Activated CD4-positive, alpha-beta T cell treated with anti-CD3 and anti-CD28 coated beads for 1 hour (primary cell): ENCODE data around the gene PREX1.

Experiments
- DNase-seq: peaks from one replicate; pipeline ENCODE4 v3.0.0-alpha.2; 2020

The PREX1 gene

DNA sequence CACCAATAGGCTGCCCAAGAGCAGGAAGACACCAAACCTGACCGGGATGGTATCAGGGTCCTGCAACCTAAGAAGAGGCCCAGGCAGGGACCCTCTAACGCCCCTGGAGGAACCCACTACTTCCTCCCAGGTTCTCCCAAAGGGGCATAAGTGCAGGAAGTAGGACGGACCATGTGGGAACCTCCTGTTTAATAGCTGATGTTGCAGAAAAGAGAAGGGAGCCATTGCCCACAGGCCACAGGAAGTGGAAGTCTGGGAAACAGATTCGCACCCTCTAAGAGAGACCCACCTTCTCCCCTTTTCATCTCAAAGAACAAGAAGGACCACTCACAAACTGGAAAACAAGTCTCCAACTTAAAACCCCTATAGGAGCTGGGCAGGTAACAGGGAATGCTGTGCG is 18.1 kb downstream of the PREX1 start:
- no peak for DNase-seq

DNA sequence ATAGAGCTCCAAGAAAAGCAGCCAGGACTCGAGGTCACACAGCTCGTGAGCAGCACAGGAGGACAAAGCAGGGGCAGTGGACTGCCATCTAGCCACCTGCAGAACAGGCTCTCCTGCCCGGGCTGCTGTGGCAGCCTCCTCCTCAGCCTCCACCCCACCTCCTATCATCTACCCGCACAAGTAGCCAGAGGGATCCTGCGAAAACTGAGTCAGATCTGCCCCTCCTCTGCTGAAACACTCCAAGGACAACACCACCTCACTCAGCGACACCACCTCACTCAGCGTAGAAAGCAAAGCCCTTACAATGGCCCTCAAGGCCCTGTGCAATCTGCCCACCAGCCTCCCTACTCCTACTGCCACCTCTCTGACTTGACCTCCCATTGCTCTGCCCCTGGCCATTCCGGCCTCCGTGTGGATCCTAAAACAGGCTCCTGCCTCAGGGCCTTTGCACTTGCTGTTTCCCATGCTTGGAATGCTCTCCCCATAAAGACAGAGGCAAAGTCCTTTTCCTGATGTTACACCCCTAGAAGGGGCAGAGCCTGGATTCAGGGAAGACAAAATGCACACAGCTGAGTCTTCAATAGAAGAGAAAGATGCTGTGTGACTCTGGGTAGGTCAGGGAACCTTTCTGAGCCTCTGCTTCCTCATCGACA is 19.3 kb downstream of the PREX1 start:
- no peak for DNase-seq

DNA sequence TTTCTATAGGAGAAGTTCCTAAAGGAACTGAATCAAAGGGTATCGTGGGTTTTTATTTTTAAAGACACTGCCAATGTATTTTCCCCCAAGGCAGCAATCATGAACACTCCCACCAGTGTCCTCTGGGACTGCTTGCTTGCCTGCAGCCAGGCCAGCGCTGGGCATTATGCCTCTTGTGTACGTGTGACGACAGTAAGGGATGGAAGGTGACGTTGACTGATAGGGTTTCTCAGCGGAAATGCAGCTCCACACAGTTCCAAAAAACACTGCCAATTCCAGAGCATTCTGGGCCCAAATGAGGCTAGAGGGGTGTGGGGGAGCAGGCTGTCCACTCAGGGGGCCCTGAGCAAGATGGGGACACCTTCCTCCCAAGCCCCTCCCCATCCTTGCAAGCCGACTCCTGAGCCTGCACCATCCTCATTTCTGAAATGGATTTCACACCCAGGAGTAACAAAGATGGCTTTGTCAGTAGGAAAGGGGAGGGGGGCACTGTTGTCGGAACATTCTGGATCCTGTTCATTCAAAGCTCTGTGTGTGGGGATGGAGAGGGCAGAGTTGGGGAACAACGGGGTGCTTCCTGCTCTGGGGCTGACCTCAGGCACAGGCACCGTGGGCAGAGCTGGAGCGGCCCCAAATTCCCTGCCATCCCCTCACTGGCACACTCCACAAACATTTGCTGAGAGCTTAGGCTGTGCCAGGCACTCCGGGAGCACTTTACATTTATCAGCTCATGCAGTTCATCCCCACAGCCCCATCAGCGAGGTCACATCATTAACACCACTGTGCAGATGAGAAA is 20.0 kb downstream of the PREX1 start:
- no peak for DNase-seq

DNA sequence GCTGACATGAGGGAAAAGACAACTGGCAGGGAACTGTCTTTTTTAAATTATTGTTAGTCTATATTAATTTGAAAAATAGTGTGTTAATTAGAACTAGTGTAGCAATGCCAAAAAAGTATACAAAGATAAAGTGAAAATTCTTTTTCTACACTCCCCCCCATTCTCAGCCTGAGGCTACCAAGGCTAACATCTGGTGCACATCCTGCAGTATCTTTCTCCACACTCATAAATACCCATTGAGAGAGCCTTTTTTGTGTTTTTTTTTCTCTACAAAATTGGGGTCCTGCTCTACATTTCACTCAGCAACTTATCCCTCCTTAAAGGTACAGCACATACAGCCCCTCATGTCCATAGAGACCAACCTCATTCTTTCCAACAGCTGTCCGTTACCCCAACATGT is 20.7 kb downstream of the PREX1 start:
- no peak for DNase-seq

DNA sequence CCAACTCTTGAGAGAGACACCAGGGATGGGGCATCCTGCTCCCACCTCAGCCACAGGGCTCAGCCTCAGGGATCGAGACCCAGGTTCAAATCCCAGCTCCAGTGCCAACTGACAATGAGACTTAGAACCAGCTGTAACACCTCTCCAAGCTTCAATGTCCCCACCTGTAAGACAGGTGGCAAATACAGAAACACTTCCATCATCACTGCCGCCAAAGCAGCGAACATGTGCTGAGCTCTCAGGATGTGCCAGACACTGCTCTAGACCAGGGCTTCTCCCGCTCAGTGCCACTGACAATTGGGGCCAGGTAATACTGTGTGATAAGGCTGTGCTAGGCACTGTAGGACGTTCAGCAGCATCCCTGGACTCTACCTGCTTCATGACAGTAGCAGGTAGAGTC is 22.1 kb downstream of the PREX1 start:
- DNase-seq: no peak

DNA sequence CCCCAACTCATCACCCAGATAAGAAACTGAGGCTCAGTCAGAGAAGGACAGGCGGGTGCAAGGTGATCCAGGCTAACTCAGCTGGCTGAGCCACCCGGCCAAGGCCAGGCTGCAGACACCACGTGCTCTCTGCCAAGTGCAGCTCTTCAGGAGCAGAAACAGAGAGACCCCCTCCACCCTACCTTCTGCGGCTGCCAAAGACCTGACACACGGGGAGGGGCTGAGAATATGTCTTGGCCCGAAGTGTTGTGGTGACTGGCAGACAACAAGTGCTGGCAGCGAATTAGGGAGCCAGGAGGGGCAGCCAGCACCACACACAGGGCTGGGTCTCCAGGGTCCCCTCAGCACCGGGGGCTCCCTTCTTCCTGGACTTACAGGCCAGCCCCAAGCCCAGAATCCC is 22.5 kb downstream of the PREX1 start:
- DNase-seq: no peak

DNA sequence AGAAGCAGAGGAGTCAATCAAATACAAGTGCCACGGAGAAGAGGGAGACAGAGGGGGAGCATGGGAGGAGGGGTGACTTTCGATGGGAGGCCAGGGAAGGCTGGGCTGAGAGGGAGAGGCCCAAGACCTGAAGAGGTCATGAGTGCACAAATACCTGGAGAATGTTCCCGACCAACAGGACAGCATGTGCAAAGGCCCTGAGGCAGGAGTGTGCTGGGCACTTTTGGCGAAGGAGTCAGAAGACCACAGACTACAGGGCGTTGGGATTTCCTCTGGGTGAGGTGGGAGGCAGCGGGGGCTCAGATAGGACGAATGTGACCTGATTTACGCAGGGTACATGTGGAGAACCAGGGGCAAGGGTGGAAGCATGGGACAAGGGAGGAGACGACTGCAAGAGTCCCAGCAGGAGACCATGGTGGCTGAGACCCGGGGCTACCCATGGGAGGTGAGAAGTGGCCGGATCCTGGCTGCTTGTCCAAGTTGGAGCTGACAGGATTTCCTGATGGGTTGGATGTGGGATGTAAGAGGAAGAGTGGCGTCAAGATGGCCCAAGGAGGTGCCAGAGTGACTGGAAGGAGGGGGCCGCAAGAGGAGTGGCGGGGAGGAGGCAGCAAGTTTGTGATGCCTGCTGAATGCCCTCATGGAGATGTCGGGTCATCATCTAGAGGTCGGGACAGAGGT is 23.4 kb downstream of the PREX1 start:
- no peak for DNase-seq

DNA sequence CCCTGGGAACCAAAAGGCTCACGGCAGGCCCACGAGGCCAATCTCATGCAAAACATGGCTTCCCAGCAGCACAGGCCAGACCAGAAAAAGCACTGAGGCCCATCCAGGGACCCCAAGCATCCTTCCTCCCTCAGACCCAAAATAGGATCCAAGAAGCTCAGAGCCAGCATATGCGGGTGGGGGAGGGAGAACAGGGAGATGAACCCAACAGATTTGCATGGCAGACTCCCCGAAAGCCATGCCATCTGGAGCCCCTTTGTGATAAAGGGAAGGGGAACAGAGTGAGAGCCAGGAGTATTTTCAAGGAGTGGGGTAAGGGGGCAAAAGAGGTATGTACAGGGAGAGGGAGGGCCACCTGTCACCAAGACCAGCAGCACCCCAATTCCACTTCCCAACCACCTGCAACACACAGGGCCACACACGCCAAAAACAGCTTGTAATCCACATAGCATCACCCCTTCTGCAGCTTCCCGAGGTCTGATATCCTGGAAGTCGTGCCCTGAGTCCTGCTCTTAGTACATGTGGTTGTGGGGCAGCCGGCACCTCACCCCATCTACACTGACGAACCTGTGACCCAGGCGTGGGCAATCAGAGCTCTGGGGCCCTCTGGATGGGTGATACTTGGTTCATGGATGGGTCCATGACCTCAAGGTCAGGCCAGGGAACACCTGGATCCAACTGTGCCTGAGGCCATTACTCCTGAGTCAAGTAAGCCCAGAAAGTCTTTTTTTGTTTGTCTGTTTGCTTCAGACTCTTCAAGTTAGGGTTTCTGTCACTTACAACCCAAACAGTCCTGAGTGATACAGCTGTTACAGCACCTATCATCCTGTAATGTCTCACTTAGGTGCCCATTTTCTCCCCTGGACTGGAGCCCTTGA is 24.4 kb downstream of the PREX1 start:
- no peak for DNase-seq

DNA sequence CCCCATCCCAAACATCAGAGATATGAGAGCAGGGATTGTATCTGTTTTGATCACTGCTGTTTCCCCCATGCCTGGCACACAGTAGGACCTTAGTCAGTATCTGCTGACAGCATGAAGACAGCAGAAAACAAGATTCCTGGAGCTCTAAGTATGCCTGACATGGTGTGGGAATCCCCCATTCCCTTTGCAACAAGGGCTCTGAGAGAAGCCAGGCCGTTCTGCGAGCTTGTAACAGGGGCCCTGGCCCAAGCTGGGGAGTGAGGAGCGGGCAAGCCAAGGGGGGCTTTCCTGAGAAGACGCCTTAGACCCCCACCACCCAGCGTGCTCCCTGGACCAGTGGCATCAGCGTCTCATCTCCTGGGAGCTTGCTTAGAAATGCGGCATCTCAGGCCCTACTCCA is 25.2 kb downstream of the PREX1 start:
- no peak for DNase-seq

DNA sequence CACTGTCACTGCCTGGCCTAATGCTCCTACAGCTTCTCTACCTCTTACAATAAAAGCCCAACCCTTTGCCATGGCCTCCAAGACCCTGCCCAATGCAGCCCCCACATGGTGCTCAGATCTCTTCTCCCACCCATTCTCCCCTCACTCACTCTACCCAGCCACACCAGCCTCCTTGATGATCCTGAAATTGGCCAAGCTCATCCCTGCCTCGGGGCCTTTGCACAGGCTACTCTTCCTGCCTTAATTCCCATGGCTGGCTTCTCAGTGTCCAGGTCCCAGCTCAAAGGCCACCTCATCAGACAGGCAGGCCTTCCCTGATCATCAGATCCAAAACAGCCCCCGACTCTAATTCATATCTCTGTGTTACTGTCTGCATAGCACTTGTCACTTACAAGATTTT is 25.6 kb downstream of the PREX1 start:
- DNase-seq: no peak

DNA sequence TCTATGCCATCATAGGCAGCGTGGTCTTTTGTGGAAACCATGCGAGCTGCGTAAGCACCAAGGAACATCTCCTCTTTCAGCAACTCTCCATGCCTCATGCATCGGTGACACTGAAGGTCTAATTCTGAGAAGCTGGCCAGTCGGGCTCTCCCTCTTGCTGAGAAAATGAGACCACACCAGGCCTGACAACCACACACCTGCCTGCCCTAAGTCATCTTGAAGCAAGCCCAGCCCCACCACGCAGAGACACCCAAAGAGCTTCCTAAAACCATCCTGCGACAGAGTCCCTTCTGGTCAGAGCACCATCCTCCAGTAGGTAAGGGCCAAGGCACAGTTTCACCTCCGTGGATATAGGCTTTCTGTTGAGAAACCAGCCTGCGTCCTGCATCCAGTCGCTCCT is 26.6 kb downstream of the PREX1 start:
- no peak for DNase-seq

DNA sequence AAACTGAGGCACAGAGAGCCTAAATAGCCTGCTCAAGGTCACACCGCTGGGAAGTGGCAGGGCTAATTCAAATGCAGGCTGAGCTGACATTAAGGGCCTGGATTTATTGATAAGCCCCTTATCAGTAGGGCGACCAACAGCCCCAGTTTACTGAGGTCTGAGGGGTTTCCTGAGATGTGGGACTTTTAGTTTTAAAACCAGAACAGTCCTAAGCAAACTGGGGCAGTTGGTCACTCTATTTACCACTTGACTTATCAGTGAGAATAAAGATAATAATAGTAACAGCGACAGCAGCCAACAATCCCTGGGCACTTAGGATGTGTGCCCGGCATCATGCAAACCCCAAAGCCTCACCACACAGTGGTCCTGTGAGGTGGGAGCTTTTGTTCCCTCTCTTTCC is 27.6 kb downstream of the PREX1 start:
- no peak for DNase-seq

DNA sequence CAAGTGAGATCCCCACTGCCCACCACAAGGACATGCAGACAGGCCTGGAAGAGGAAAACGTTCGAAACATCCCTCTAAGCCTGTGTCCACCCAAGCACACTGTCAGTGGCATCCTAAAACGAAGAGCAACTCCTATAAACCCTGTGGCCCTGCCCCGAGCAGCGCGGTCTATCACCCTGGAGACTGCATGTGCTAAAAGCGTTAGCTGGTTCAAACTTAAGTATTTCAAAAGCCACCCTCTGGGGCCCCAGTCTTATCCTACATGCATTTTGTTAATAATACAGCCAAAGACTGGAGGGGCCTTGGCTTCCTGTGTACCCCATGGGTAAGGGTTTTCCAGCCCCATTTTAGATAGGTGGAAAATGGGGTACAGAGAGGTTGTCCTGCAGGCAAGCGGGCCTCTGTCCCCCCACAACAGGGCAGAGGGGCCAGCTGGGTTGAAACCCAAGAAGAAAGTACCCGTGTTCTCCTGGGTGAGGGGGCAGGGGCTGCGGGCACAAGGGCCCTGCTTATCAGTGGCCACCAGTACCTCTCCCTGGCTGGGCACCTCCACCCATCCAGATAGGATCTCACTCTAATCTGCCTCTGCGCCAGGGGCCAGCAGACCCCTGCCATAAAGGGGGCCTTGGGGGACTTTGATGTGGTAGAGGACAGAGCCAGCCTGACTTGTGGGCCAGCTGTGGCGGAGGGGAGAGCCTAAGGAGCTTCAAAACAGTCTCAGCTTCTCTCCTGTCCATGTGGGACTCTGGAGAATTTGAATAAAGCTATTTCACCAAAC is 28.3 kb downstream of the PREX1 start:
- DNase-seq: no peak

DNA sequence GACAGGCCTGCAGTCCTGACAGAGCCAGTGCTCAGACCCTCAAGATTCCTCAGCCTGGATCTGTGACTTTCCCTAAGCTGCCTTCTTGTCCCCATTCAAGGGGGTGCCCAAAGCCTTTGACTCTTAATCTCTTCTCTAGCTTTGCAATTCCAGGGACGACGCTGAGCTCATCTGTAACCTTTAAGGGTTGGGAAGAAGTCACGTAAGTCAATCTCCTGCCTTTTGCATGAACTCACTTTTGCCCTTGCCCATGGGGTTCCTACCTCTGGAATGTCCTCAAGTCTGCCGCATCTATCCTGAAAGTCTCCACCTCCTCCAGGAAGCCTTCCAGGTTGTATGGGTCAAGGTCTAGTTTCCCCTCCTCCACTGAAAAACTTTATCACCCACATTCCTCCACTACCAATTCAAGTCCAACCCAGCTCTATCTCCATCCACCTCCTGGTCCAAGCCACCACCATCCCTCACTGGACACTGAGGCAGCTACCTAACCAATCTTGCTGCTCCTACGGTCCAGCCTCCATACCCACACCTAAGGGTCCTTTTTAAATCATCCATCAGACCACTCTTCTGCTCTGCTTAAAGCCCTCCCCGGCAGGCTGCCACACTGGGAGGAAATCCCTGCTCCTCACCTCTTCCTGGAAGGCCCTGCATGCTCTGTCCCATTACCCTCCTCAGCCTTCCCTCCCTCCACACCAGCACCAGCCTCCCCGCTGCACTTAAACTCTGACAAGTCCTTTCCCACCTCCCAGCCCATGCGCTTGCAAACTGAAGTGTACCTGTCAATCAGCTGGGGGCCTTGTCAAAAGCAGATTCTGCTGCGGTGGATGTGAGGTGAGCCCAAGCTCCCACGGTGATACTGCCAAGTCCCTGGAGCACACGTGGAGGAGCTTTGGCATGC is 29.7 kb downstream of the PREX1 start:
- DNase-seq: no peak

DNA sequence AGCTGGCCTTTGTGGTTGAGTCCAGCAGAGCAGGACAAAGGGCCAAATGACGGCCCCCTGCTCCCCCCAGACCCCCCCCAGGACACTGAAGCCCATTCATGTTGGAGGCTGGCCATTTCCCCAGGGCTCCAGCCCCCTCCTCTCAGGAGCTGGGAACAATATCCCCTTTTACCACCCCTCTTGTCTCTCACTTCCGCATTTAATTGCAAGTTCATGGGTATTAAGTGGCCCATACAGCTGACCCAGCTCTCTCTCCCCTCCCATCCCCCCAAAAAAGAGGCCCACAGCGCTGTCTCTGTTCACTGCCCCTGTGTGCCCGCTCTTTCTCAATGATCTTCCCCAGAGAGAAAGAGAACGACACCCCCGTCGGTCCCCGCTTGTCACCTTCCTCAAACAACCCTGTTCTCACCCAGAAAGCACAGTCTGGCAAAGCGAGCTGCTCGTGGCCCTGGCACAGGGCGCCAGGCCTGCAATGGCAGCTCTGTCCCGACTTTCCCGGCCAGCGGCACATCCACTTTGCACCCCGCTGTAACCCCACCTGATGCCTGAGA is 30.4 kb downstream of the PREX1 start:
- DNase-seq: no peak

DNA sequence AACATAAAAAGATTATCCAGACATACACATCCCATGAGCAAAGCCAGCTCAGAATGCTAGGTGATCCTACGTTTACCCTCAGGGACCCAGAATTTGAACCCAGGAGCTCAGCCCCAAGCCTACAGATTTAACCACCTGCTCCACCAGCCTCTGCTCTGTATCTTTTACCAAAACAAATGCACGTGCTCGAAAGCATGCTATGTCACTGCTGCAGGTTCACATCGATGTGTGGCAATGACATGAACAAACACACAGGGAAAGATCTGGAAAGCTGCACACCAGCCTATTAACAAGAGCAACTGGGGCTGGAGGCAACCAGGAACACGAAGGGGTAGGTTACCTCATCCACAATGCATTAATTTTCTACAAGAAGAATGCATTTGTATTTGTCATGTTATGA is 32.1 kb downstream of the PREX1 start:
- DNase-seq: no peak

DNA sequence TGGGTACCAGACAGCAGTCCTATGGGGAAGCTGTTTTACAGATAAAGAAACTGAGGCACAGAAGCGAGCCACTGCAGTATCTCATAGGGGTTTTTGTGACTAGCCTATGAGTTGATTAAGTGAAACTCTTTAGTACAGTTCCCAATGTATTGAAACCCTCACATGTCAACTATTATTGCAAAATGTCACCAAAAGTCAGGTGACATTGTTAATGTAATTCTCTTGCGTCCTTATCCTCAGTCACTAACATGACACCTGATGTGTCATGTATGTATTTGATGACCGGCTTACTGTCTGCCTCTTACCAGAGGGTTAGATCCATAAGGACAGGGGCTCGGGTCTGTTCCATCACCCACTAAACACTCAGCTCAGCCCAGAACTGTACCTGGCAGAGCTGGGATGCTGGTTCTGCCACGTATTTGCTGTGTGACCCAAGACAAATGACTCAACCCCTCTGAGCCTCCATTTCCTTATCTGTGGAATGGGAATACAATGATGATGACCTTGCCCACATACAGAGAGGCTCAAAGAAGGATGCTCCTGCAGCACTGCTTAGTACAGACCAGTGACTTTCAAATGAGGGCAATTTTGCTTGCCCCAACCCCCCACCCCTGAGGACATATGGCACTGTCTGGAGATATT is 32.9 kb downstream of the PREX1 start:
- DNase-seq: no peak

DNA sequence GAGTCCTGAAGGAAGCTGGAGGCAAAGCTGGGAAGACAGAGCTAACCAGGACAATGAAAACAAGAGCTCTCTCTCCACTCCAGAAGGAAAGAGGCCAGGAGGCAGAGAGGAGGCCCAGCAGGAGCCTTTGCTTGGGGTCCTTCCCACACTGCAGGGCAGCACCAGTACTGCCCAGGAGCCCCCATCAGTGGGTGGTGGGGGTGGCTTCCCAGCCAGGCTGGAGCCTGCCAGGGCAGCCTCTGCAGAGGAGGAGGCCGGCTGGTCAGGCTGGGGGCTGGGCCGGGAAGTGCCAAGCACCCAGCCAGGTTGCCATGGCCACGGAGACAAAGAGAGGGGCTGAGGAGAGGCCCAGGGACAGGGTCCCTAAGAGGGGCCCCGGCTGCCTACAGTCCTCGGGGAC is 33.4 kb downstream of the PREX1 start:
- no peak for DNase-seq

DNA sequence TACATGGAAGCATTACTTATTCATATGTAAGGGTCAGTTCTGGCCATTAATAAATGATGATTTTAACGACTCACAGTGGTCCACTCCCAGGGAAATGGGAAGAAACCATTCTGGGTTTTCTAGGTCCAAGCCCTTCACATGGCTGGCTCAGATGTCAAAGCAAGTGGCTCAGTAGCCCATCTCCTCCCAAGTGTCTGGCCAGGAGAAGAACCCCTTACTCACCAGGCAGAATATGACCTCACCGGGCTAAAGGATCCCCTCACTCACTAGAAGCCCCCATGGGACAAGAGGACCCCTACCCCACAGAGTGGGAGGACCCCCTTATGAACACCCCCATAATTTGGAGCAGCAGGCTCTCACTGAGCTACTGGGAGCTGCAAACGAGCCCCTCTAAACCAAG is 34.0 kb downstream of the PREX1 start:
- DNase-seq: no peak

DNA sequence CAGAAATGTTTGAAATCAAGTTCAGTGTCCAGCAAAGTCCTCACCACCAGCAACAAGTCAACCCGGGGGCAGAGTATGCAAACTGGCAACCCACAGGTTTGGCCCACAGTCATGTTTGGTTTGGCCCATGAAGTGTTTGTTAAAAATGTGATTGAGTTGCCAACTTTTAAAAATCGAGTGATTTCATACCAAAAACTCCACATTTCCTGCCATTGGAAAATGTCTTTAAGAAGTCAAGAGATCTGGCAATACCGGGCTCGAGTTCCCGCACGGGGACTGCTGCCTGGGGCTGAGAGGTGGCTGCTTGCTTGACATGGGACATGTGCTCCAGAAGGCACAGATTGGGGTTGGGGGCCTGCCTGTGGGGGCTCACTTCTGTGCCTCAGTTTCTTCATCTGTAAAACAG is 36.1 kb downstream of the PREX1 start:
- DNase-seq: no peak

DNA sequence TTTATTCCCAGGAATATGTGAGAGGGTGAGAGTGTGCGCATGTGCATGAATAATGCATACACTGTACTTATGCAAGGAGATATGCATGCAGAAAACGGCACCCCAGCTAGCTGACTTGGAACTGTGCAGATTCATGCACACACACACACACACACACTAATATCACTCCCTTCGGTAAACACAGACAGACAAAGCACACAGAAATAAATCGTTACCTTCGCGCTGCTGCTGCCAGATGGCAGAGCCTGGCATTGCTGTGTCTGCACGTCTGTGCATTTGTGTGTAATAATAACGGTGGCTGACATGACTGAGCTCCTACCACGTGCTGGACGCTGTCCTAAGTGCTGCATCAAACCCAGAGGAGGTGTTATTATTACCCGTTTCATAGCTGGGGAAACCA is 36.8 kb downstream of the PREX1 start:
- DNase-seq: no peak
